AML-193 (cell line): ENCODE data around the gene ATP8A2.
"Not testable (repeated sequence)": the region's sequence is repeated elsewhere in the genome, so short reads cannot be mapped to it uniquely, and the experiment has no call there.

Experiments used
- DNase-seq, 2 experiments: peaks; one replicate each; lab custom pipeline; 2025; lab: John Stamatoyannopoulos, UW

The ATP8A2 gene

DNA sequence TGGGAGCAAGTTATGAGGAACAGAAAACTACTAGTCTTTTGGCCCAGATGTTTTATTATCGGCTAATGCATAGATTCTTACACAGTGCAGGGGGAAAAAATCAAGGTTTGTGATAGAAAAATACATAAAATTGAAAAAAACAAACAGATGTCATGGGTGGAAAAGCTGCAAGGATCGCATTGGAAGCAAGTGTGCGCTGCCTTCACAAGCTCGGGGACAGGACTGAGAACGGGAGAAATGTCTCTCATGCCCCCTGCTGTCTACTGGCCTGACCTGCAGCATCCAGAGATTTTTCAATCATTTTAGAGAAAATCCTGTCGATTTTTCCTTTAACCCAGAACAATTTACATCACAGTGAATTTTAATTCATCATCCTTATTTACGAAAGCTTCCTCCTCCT, 700.6 kb downstream of the ATP8A2 start:
- not testable (repeated sequence) for DNase-seq

DNA sequence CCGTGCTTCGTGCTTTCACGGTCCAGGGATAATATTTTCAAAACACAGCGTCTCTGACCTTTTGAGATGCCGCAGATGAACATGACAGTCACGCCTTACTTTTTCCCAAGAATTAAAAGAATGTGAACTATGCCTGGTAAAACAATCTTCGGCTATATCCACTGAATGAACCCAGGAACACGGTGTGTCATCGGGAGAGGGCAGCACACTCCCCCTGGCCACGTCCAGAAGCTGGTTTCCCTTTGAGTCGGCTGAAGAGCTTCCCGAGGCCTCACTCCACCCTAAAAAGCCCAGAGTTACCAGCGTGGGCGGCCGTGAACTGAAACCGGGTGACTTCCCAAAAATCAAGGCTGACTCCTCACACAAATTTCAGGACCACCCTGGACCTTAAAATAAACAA, 702.9 kb downstream of the ATP8A2 start:
- DNase-seq, result no peak
